ENCODE results near the gene OSBPL10.

DNA sequence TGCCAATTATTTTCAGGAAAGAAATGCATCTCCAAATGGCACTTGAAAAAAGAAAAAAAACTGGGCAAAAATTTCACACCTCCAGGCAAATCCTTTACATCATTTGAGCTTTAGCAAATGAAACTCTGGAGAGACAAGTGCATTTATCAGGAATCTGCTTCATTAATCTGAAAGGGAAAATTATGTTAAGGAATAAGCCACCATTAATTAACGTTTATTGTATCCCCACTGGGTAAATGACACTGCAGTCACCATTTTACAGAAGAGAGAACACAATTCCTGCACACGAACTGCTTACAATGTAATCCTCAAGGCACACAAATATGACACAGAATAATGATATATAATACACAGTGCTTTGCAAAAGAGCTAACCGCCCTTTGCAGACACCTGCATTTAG is 217.3 kb downstream of the OSBPL10 start:
- TF ChIP-seq, protein P1, sequence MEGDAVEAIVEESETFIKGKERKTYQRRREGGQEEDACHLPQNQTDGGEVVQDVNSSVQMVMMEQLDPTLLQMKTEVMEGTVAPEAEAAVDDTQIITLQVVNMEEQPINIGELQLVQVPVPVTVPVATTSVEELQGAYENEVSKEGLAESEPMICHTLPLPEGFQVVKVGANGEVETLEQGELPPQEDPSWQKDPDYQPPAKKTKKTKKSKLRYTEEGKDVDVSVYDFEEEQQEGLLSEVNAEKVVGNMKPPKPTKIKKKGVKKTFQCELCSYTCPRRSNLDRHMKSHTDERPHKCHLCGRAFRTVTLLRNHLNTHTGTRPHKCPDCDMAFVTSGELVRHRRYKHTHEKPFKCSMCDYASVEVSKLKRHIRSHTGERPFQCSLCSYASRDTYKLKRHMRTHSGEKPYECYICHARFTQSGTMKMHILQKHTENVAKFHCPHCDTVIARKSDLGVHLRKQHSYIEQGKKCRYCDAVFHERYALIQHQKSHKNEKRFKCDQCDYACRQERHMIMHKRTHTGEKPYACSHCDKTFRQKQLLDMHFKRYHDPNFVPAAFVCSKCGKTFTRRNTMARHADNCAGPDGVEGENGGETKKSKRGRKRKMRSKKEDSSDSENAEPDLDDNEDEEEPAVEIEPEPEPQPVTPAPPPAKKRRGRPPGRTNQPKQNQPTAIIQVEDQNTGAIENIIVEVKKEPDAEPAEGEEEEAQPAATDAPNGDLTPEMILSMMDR (conservative IDR thresholded peaks at IDR 0.05; ENCODE audit: low read length) = no peak
- no peak for TF ChIP-seq EZH2phosphoT487 (IDR thresholded peaks at IDR 0.05; ENCODE audit: borderline replicate concordance, low read depth, low read length)
